Trophoblast cell (in vitro differentiated cells and primary cell): Measurements from ENCODE around the gene BABAM1.
"Not testable (repeated sequence)": the region's sequence is repeated elsewhere in the genome, so short reads cannot be mapped to it uniquely, and the experiment has no call there.

Source experiments
- DNase-seq, 2 donors: peaks; one replicate each; pipeline ENCODE4 v3.0.0-alpha.2; 2016
- H2AFZ ChIP-seq: 2 replicates; pipeline ENCODE4 v1.6.1; 2013; ENCODE audit warnings: low read length, moderate library complexity, mild to moderate bottlenecking; ENCODE audit not compliant: insufficient read depth, poor library complexity
- H2AK5ac ChIP-seq: 2 replicates; pipeline ENCODE4 v1.6.1; 2013; ENCODE audit warnings: mild to moderate bottlenecking, low read length
- H2BK120ac ChIP-seq: 2 replicates; pipeline ENCODE4 v1.6.1; 2013; ENCODE audit warnings: low read length, mild to moderate bottlenecking, moderate library complexity; ENCODE audit not compliant: insufficient read depth, poor library complexity
- H2BK12ac ChIP-seq: 2 replicates; pipeline ENCODE4 v1.6.1; 2013; ENCODE audit warnings: mild to moderate bottlenecking, low read length, moderate library complexity
- H2BK5ac ChIP-seq: 2 replicates; pipeline ENCODE4 v1.6.1; 2013; ENCODE audit warnings: low read length, low read depth, moderate library complexity, mild to moderate bottlenecking; ENCODE audit not compliant: poor library complexity
- H3K14ac ChIP-seq: 2 replicates; pipeline ENCODE4 v1.6.1; 2013; ENCODE audit warnings: mild to moderate bottlenecking, low read length
- H3K18ac ChIP-seq: 2 replicates; pipeline ENCODE4 v1.6.1; 2013; ENCODE audit warnings: mild to moderate bottlenecking, low read length
- H3K23ac ChIP-seq: 2 replicates; pipeline ENCODE4 v1.6.1; 2013; ENCODE audit warnings: low read length
- H3K27ac ChIP-seq: 2 replicates; pipeline ENCODE4 v1.5.1; 2013; ENCODE audit warnings: low read depth, mild to moderate bottlenecking, inconsistent platforms, low read length, moderate library complexity
- H3K27me3 ChIP-seq: 2 replicates; pipeline ENCODE4 v1.6.1; 2013; ENCODE audit warnings: inconsistent platforms, mild to moderate bottlenecking, low read length, moderate library complexity; ENCODE audit not compliant: insufficient read depth
- H3K36me3 ChIP-seq, 2 experiments: 1 replicate in 1 of 2; 2 replicates in 1 of 2; pipeline ENCODE4 v1.6.1; 2013; ENCODE audit warnings: low read length in 2 of 2, mild to moderate bottlenecking in 2 of 2, moderate library complexity in 1 of 2; ENCODE audit not compliant: insufficient read depth in 2 of 2, control insufficient read depth in 1 of 2
- H3K4ac ChIP-seq: 2 replicates; pipeline ENCODE4 v1.6.1; 2013; ENCODE audit warnings: low read depth, mild to moderate bottlenecking, low read length, moderate library complexity
- H3K4me1 ChIP-seq, 2 experiments: 1 replicate in 1 of 2; 2 replicates in 1 of 2; pipeline ENCODE4 v1.6.1; 2013; ENCODE audit warnings: low read length in 2 of 2, mild to moderate bottlenecking in 2 of 2, moderate library complexity in 1 of 2; ENCODE audit not compliant: insufficient read depth in 2 of 2, control insufficient read depth in 1 of 2
- H3K4me2 ChIP-seq: 2 replicates; pipeline ENCODE4 v1.6.1; 2013; ENCODE audit warnings: inconsistent platforms, mild to moderate bottlenecking, low read length, moderate library complexity
- H3K4me3 ChIP-seq: 2 replicates; pipeline ENCODE4 v1.5.1; 2013; ENCODE audit warnings: mild to moderate bottlenecking, low read depth, low read length, inconsistent platforms
- H3K79me1 ChIP-seq: one replicate; pipeline ENCODE4 v1.6.1; 2013; ENCODE audit warnings: low read length
- H3K79me2 ChIP-seq: 2 replicates; pipeline ENCODE4 v1.6.1; 2013; ENCODE audit warnings: low read length, mild to moderate bottlenecking; ENCODE audit not compliant: control insufficient read depth, insufficient read depth, poor library complexity
- H3K9ac ChIP-seq: 2 replicates; pipeline ENCODE4 v1.6.1; 2013; ENCODE audit warnings: mild to moderate bottlenecking, low read length
- H3K9me3 ChIP-seq: 2 replicates; pipeline ENCODE4 v1.6.1; 2013; ENCODE audit warnings: low read depth, mild to moderate bottlenecking, control low read depth, inconsistent platforms, low read length; ENCODE audit not compliant: insufficient read depth
- H4K12ac ChIP-seq: 2 replicates; pipeline ENCODE4 v1.6.1; 2013; ENCODE audit warnings: low read depth, mild to moderate bottlenecking, low read length, moderate library complexity
- H4K8ac ChIP-seq: 2 replicates; pipeline ENCODE4 v1.6.1; 2013; ENCODE audit warnings: low read depth, mild to moderate bottlenecking, low read length, moderate library complexity
- H4K91ac ChIP-seq: one replicate; pipeline ENCODE4 v1.6.1; 2013; ENCODE audit warnings: low read depth, mild to moderate bottlenecking, low read length, moderate library complexity
- WGBS: extraction: QIAGEN DNeasy Blood & Tissue Kit; methylation state at CpG from one replicate; pipeline ENCODE4 v1.1.7; 2013; ENCODE audit warnings: missing lambda C conversion rate; ENCODE audit not compliant: insufficient read length, insufficient coverage; ENCODE audit errors: extremely low coverage; 5-methylcytosine and 5-hydroxymethylcytosine counted together

BABAM1 gene

GRCh38 chr19:17266026-17266425 lies 1.2 kb upstream of the BABAM1 start:
- no peak overlapping the region for H3K4me2 ChIP-seq
- H3K4me1 ChIP-seq, result peaks cover 18% of the 10 kb centered on the region in 2 experiments
- H2BK120ac ChIP-seq, result no peak overlapping the region
- peak overlapping the region; percentile 90 for H4K91ac ChIP-seq
- no peak overlapping the region for H3K9ac ChIP-seq
- peaks cover 32% of the 10 kb centered on the region for H3K79me1 ChIP-seq
- H3K27ac ChIP-seq, result peak overlapping the region; percentile 96
- peak overlapping the region; percentile 96 for H2BK5ac ChIP-seq
- no peak overlapping the region for H2AFZ ChIP-seq
- no peak overlapping the region for H3K14ac ChIP-seq
- no peak overlapping the region for H4K12ac ChIP-seq
- H3K79me2 ChIP-seq, result peaks cover 7% of the 10 kb centered on the region
- H3K9me3 ChIP-seq, result peaks cover 2% of the 10 kb centered on the region
- no peak overlapping the region for H3K4ac ChIP-seq
- H3K23ac ChIP-seq, result no peak overlapping the region
- no peaks in the 10 kb centered on the region for H3K27me3 ChIP-seq
- H4K8ac ChIP-seq, result no peak overlapping the region
- WGBS, result no CpG with 5 or more reads among the region's 7 CpGs
- no peak overlapping the region for H3K18ac ChIP-seq
- no peak overlapping the region for H3K4me3 ChIP-seq
- DNase-seq, result peak; percentile 88 to 95
- no peak overlapping the region for H2AK5ac ChIP-seq
- H3K36me3 ChIP-seq, result peaks cover 9 to 14% of the 10 kb centered on the region in 2 experiments
- no peak overlapping the region for H2BK12ac ChIP-seq

GRCh38 chr19:17266589-17266974 lies 661 bp upstream of the BABAM1 start:
- Histone ChIP-seq H2BK12ac (peak overlapping the region; percentile 89), H3K4me1 (peaks cover 18% of the 10 kb centered on the region in 2 experiments), H3K27ac (peak overlapping the region; percentile 96), H4K12ac (peak overlapping the region; percentile 44), H4K91ac (peak overlapping the region; percentile 90), H2BK120ac (peak overlapping the region; percentile 97), H3K9me3 (peaks cover 2% of the 10 kb centered on the region), H3K4me3 (no peak overlapping the region), H3K9ac (no peak overlapping the region), H3K23ac (no peak overlapping the region), H3K4me2 (peak overlapping the region; percentile 25), H3K79me1 (peaks cover 32% of the 10 kb centered on the region), H3K27me3 (no peaks in the 10 kb centered on the region), H2AK5ac (peak overlapping the region; percentile 79), H2AFZ (peak overlapping the region; percentile 35), H3K79me2 (peaks cover 7% of the 10 kb centered on the region), H2BK5ac (peak overlapping the region; percentile 96), H4K8ac (peak overlapping the region; percentile 83), H3K14ac (peak overlapping the region; percentile 68), H3K36me3 (peaks cover 15 to 19% of the 10 kb centered on the region in 2 experiments), H3K18ac (no peak overlapping the region), H3K4ac (peak overlapping the region; percentile 78)
- DNase-seq, result no peak
- no CpG with 5 or more reads among the region's 12 CpGs for WGBS

GRCh38 chr19:17268754-17269153 lies 1.5 kb downstream of the BABAM1 start:
- peaks cover 27 to 31% of the 10 kb centered on the region in 2 experiments for H3K36me3 ChIP-seq
- H4K91ac ChIP-seq, result no peak overlapping the region
- H3K4me2 ChIP-seq, result no peak overlapping the region
- H3K9ac ChIP-seq, result no peak overlapping the region
- no peak overlapping the region for H3K18ac ChIP-seq
- H2AFZ ChIP-seq, result no peak overlapping the region
- no CpG with 5 or more reads among the region's 13 CpGs for WGBS
- no peak overlapping the region for H2BK120ac ChIP-seq
- no peak for DNase-seq
- H3K9me3 ChIP-seq, result peaks cover 2% of the 10 kb centered on the region
- H3K27ac ChIP-seq, result no peak overlapping the region
- no peak overlapping the region for H3K4me3 ChIP-seq
- H3K4ac ChIP-seq, result peak overlapping the region; percentile 57
- H3K4me1 ChIP-seq, result peaks cover 18% of the 10 kb centered on the region in 2 experiments
- peaks cover 27% of the 10 kb centered on the region for H3K79me1 ChIP-seq
- H3K27me3 ChIP-seq, result no peaks in the 10 kb centered on the region
- no peak overlapping the region for H3K23ac ChIP-seq
- no peak overlapping the region for H3K14ac ChIP-seq
- peaks cover 7% of the 10 kb centered on the region for H3K79me2 ChIP-seq
- no peak overlapping the region for H4K8ac ChIP-seq
- H2BK5ac ChIP-seq, result no peak overlapping the region
- H2BK12ac ChIP-seq, result no peak overlapping the region
- H2AK5ac ChIP-seq, result no peak overlapping the region
- H4K12ac ChIP-seq, result peak overlapping the region; percentile 8

GRCh38 chr19:17274892-17275291 lies 7.6 kb downstream of the BABAM1 start:
- not testable (repeated sequence) for H3K79me1 ChIP-seq, H3K9me3 ChIP-seq, H2BK120ac ChIP-seq, H3K14ac ChIP-seq, H4K12ac ChIP-seq, H3K79me2 ChIP-seq, H3K18ac ChIP-seq, H3K4me3 ChIP-seq, H3K4ac ChIP-seq, H3K4me1 ChIP-seq, H2BK5ac ChIP-seq, H2BK12ac ChIP-seq, H4K8ac ChIP-seq, H3K27ac ChIP-seq, H4K91ac ChIP-seq, H3K23ac ChIP-seq, H2AK5ac ChIP-seq, H3K27me3 ChIP-seq, H3K9ac ChIP-seq, H3K4me2 ChIP-seq, DNase-seq, H2AFZ ChIP-seq
- H3K36me3 ChIP-seq, result peaks cover 66 to 67% of the 10 kb centered on the region in 2 experiments
- no CpG with 5 or more reads among the region's 3 CpGs for WGBS
